Stimulated activated naive CD4-positive, alpha-beta T cell (primary cell): ENCODE data around the gene FBXO17.
A peak's percentile ranks its signal among the peaks of the same experiment; 100 is the strongest.
"Not testable (repeated sequence)": the region's sequence is repeated elsewhere in the genome, so short reads cannot be mapped to it uniquely, and the experiment has no call there.

Source experiments
- DNase-seq, 6 experiments: peaks; one replicate each; lab custom pipeline; 2025; lab: John Stamatoyannopoulos, UW

FBXO17 gene

DNA sequence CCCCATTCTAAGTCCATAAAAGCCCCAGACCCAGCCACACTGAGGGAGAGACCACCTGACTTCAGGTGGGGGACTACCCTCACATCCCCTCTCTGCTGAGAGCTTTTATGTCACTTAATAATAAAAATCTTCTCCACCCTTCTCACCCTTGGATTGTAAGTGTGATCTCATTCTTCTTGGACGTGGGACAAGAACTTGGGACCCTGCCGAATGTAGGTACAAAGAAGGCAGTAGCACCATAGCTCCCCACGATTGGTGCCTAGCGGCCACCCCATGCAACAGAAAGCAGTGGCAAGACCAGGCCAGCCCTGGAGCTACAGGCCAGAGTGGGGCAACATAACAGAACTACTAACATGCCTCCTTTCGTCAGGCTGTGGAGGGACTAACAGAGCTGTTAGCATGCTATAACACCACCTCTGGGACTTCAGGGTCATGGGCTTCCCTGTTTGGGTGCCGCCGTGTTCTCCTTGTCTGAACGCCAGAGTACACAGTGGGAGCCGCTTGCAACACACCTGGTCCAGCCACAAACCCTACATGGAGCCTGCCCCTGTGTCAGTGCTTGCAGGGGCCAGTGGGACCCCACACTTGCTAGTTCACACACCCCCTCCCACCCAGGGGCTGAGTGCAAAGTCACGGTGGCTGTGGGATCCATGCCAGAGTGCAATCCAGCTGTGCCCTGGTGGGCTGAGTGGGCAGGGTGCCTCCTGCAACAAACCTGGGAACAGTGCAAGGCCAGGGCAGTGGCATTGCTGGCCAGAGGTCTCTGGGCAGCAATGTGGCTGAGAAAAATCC lies 5.2 kb upstream of the FBXO17 start:
- no peak for DNase-seq

DNA sequence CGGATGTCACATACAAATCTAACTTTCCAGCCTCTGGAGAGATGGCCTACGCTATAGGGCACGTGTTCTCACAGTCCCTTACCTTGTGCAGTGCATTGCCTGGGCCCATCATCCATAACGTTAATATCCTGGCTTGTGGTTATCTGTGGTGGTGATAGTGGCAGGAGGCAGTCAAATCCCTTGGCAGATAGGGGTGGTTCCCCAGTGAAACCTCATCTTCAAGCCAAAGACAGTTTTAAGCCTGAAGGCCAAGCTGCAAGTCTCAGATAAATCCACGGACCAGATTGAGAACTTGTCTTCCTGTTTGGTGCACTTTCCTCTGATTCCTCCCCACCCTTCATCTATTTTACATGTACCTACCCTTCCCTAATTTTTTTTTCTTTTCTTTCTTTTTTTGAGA lies 4.3 kb upstream of the FBXO17 start:
- DNase-seq: no peak

DNA sequence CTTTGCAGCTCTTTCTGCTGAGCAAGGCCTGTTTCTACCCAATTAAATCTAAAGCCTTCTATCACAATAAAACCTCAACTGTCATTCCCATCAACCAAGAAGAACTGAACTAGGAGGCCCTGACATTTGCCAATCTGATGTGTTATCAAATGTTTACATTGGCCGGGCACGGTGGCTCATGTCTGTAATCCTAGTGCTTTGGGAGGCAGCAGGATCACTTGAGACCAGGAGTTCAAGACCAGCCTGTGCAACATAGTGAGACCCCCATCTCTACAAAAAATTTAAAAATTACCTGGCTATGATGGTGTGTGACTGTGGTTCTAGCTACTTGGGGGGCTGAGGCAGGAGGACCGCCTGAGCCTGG lies 2.8 kb upstream of the FBXO17 start:
- DNase-seq: no peak

DNA sequence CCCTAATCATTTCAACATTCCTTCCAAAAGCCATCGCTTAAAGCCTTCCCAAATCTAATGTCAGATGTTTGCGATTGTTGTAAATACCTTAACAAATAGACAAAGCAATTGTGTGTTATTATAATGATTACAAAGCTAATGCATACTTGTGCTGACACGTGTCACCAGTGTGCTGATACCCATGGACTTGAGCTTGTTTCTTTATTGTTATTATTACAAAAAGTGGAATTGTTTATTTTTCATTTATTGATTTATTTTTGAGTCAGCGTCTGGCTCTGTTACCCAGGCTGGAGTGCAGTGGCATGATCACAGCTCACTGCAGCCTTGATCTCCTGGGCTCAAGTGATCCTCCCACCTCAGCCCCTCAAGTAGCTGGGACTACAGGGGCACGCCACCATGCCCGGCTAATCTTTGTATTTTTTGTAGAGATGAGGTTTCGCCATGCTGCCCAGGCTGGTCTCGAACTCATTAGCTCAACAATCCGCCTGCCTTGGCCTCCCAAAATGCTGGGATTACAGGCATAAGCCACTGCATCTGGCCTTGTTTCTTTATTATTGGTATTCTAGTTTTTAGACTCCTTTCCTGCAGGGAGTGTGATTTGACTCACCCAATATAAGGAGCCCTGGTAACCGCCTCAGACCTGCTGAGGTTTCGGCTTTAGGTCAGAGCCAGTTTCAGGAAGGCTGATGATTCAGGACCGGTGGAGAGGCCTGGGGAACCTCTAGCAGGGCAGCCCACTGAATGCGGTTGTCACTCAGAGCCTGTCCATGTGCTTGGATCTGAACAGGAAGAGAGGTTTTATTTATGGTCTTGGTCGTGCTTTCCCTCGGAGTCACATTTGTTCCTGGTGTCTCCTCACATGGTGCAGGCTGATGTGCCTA lies 2.1 kb upstream of the FBXO17 start:
- DNase-seq: no peak

DNA sequence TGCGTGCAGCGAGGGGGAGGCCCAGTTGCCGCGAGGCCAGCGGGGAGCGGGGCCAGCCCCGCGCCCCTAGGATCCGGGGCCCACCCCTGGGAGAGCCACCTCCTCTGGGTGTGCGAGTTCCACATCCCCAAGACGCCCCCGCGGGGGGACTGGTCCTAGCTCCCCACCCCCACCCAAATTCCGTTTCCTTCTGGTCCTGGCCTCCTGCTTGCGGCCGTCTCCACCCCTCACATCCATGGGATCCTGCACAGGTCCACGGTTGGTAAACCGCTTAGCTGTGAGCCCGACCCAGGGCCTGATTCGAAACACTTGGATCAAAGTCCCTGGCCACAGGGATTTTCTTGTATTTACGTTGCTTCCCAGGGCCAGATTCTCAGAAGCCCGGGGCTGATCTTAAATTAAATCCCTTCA lies 324 bp upstream of the FBXO17 start:
- DNase-seq: no peak

DNA sequence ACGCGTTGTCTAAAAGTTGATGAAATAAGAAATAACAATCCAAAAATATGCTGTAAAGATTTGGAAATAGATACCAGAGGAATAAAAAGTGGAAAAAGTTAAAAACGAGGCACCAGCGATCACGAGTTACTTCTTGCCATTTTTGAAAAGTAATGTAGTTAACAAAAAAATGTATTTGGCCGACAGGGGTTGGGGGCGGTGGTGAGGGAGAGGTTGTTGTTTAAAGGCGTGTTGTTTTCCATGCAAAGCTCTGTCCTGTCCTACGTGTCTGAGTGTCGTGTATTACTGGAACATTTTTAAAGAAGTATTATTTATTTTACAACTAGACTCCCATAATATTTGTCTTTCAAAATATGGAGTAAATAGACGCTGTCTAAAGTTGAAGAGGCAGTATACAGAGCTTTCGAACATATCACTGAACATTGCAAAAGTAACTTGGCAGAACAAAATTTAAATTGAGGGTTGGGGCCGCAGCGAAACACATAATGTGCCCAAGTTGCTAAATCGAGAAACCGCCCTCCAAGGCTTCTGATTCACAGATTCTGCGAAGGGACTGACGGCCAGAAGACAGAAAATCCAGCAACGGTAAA lies 823 bp downstream of the FBXO17 start:
- no peak for DNase-seq

DNA sequence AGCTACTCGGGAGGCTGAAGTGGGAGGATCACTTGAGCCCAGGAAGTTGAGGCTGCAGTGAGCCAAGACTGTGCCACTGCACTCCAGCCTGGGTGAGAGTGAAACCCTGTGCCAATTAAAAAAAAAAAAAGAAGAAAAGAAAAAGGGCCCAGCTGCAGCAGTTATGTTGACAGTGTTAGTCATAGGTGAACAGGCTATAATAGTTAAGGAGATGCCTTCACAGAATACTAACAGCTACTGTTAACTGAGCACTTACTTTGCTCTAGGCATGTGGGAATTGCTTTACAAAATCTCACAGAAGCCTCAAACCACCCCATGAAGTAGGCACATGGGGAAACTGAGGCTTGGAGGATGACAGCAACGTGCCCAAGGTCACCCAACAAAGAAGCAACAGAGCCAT lies 3.9 kb downstream of the FBXO17 start:
- DNase-seq: no peak

DNA sequence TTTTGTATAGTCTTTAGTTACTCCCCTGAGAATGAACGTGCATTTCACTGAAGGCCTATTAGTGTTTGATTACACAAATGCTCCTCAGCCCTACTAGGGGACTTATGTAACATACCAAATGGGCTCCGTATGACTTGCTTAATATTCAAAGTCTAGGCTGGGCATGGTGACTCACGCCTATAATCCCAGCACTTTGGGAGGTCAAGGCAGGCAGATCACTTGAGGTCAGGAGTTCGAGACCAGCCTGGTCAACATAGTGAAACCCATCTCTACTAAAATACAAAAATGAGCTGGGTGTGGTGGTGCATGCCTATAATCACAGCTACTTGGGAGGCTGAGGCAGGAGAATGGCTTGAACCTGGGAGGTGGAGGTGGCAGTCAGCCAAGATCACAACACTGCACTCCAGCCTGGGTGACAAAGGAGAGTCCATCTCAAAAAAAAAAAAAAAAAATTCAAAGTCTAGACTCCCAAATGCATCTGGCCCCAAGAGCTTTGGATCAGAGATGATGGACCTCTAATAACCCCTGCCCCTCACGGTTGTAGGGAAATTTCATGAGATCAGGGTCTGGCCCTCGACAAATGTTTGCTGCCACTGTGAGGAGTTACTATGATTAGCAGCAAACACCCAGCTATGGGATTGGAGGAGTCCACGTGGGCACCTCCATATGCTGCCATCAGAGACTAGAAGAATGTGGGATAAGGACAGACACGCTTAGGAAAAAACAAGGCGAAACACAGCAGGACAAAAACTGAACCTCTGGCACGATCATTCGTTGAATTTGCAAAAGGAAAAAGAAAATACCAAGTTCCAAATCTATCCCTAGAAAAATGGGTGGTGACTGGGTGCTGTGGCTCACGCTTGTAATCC lies 4.6 kb downstream of the FBXO17 start:
- DNase-seq: no peak

DNA sequence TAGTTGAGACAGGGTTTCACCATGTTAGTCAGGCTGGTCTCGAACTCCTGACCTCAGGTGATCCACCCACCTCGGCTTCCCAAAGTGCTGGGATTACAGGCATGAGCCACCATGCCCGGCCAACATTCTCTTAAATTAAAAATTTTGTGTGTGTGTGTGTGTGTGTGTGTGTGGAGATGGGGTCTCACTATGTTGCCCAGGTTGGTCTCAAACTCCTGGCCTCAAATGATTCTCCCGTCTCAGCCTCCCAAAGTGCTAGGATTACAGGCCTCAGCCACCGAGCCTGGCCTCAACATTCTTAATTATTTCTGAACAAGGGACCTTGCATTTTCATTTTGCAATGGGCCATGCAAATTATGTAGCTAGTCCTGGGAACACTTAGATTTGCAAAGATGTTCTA lies 9.4 kb downstream of the FBXO17 start:
- not testable (repeated sequence) for DNase-seq

DNA sequence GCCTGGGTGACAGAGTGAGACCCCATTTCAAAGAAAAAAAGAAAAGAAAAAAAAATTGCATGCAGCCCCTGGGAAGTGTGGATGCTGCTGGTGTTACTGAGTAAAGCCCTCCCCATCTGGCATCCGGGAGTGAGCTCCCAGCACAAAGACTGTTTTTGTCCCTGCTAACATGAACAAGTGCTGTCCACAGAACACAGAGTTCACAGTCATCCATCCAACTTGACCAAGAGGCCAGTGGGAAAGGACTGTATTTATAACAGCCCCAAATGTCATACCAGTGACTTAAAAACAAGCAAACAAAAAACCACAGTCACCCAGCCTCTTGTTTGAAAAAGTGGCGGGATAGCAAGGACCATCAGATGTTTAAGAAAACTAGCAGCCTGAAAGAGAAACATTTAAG lies 10.8 kb downstream of the FBXO17 start:
- no peak for DNase-seq

DNA sequence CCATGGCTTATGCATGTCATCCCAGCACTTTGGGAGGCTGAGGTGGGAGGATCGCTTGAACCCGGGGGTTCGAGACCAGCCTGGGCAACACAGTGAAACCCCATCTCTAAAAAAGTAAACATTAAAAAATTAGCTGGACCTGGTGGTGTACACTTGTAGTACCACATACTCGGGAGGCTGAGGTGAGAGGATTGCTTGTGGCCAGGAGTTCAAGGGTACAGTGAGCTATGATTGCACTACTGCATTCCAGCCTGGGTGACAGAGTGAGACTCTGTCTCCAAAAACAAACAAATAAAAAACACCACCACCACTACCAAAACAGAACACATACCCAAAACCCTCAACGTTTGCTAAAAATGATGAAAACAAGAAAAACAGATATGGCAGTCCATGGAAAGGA lies 15.9 kb downstream of the FBXO17 start:
- no peak for DNase-seq

DNA sequence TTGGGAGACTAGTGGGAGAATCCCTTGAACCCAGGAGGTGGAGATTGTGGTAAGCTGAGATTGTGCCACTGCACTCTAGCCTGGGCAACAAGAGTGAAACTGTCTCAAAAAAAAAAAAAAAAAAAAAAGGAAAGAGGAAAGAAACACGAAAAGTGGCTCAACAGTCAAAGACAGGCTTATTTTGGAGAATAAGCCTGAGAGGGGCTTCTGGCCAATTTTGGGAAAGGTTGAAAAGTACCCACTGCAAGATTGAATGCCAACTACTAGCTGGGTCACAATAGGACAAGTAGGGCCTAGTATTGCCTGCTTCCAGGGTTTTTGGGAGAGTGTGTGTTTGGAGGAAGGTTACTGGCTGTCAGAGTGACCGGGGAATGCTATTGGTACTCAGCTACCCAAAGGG lies 17.2 kb downstream of the FBXO17 start:
- DNase-seq: no peak

DNA sequence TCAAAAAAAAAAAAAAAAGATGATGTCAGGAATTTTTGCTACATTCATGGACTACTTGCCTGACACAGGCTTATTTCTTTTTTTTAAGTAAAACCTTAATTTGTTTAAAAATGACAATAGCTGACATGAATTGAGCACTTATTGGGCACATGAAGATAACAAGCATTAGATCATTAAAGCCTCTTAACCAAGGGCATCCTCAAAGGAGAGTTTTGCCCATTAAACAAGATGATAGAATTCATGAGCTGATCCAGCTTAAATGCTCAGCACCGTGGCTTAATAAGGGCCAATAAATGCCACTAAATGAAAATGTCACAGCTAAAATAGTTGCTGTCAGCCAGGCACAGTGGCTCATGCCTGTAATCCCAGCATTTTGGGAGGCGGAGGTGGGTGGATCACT lies 19.3 kb downstream of the FBXO17 start:
- no peak for DNase-seq

DNA sequence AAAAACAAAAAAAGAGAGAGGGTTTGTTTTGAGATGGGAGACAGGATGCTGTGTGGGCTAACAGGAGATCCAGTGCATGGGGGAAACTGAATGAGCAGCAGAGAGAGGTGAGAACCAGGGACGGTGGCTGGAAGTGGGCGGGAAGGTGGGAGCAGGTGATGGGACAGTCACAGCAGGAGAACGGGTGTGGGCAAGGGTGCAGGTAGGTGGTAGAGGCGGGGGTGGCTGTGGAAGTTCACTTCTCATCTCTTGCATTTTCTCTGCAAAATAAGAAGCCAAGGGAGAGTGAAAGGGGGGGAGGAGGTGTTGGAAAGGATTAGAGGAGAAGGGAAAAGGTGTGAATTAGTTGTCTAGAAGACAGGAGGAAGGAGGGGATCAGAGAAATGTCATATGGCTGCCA lies 21.9 kb downstream of the FBXO17 start:
- DNase-seq: no peak

DNA sequence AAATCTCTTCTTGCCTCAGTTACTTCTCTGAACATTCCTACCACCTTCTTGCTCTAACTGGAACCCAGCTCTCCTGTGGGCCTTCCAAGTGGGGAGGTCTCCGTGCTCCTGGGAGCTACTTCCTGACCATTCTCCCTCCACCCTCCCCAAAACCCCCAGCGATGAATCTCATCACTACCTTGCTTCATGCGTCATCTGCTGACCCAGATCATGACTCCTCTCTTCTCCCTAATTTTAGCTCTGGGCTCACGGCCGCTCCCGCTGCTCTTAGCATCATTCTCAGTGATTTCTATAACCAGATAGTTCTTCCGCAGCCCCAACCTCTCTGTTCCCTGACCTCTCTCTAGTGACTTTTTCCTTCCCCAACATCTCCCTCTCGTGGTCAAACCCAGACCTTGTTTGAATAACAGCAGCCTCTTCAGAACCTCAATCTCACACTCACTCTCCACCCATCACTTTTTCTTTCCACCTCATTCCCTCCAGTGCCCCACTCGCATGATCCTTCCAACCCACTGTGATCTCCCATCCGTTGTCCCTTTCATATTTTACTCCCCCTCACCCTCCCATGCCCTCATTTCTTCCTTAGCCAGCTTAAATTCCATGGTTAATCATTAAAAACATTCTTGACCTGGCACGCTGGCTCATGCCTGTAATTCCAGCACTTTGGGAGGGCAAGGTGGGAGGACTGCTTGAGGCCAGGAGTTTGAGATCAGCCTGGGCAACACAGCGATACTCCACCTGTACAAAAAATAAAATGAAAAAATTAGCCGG lies 23.0 kb downstream of the FBXO17 start:
- peak in 4 of 6 experiments; percentile 4 to 37 (median 19) for DNase-seq

DNA sequence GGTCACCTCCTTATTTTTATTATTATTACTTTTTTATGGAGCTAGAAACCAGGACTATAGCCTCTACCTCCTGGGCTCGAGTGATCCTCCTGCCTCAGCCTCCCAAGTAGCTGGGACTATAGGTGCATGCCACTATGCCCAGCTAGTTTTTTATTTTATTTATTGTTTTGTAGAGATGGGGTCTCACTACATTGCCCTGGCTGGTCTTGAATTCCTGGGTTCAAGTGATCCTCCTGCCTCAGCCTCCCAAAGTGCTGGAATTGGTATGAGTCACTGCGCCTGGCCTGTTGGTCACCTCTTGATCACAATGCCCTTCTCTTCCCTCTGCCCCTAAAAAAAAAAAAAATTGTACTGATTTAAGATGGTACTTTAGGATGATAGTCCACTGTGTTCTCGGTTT lies 24.4 kb downstream of the FBXO17 start:
- DNase-seq: no peak

DNA sequence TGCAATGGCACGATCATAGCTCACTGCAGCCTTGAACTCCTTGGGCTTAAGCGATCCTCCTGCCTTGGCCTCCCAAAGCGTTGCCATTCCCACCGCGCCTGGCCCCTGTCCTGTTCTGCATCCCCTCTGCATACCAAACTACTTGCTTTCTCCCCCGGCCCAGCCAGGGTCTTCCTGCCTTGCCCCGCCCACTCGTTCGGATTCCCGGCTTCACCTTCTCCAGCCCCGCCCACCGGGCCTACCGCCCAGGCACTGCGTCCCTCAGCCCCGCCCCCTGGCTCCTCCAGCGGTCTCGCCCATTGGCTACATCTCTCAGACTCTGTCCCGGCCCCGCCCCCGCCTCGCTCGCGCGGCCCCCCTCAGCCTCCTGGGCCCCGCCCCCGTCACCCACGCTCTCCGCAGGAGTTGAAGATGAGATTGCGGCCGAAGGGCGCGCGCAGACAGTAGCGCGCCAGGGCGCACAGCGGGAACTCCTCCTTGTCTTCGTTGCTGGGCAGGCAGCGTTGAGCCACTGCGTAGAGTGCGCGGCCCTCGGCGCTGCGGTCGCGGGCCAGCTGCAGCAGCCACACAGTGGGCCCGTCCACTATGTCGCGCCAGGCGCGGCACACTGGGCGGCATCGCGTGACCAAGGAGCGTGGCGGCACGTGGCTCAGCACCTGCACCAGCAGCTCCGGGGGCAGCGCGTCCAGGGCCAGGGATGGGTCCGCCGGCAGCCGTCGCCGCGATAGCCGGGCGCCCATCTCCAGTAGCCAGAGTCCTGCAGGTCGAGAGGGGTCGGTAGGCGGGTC lies 25.8 kb downstream of the FBXO17 start:
- DNase-seq: peak; percentile 49 to 75 (median 70)

DNA sequence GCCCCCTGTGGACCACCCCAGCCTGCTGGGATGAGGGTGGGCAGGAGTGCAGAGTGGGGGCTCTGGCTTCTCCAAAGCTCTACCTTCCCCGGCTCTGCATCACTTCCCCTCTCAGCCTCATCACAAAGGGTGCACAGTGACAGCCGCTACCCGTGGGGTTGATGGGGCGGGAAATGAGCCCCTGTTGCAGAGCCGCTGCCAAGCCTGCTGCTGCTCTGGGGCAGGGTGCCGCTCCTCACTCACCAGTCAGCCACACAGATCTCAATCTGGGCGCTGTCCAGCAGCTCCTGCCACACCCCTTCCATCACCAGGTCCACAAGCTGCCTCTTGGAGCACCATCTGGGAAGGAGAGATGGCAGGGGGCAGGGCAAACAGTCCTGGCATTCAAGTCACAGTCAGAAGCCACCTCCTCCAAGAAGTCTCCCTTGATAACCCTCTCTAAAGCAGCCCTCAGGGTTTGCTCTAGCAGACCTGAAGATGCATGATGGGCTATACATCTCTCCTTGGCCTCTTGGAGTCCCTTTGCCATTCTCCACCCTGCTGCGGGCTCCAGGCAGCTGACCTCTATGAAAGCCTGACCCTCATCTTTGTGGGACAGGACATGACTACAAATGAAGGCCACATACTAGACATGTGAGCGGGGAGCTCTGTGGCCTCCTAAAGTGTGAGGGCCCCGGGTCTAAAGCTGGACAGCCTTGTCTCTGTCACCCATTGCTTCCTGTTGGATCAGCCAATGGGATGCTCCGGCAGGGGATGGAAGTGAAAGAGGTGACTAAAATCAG lies 29.1 kb downstream of the FBXO17 start:
- DNase-seq: no peak

DNA sequence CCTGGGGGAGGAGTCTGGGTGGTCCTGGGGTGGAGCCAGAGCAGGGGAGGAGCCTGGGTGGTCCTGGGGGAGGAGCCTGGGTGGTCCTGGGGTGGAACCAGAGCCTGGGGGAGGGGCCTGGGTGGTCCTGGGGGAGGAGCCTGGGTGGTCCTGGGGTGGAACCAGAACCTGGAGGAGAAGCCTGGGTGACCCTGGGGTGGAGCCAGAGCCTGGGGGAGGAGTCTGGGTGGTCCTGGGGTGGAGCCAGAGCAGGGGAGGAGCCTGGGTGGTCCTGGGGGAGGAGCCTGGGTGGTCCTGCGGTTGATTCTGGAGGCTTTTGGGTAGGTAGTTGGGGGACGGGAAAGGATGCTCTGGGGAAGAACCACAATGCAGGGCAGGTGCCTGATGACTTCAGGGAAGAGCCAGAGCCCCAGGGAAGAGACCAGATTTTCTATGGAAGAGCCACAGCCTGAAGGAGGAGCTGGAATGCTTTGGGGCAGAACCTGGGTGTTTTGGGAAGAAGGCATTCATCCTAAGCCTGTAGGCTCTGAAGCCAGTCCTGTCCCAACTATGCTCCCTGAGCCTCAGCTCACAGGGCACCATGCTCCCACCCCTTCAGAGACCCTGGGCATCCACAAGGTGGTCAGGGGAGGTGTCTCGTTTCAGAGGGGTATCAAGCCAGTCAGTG lies 29.8 kb downstream of the FBXO17 start:
- peak in 1 of 6 experiments; percentile 2 for DNase-seq
